Measurements from ENCODE around the gene CHSY3. TPM values are rescaled to one million over a fixed set of nuclear protein-coding genes. Genes with fewer than 3 reads are reported as not detected.

CHSY3 gene
- total and polyA plus RNA-seq, 12 donors: 0.15 to 1.6 (median 1.0) TPM

DNA sequence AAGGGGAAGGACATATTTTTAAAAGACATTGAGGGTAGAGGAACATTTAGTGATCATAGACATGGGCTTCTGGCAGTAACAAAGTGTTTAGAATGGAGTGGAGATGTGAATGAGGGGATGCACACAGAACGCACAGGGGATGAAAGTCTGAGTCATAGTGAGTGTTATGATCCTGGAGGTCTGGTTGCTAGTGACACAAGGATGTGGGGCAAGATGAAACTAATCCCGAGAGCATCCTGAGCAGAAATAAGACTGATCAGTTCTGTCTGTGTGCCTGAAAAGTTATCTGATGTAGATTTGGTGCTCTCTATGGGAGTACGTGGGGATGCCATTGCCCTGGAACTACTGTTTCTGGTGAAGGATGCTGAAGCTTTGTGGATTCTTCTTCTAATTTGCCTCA, 141.1 kb downstream of the CHSY3 start:
- H3K36me3 ChIP-seq: no peaks in the 10 kb centered on the region
- DNase-seq (no peak), ATAC-seq (no peak)
- intact Hi-C loops (cut with DNase I): no loop called here
- H3K4me1 ChIP-seq: no peaks in the 10 kb centered on the region
- TF ChIP-seq, protein P1, sequence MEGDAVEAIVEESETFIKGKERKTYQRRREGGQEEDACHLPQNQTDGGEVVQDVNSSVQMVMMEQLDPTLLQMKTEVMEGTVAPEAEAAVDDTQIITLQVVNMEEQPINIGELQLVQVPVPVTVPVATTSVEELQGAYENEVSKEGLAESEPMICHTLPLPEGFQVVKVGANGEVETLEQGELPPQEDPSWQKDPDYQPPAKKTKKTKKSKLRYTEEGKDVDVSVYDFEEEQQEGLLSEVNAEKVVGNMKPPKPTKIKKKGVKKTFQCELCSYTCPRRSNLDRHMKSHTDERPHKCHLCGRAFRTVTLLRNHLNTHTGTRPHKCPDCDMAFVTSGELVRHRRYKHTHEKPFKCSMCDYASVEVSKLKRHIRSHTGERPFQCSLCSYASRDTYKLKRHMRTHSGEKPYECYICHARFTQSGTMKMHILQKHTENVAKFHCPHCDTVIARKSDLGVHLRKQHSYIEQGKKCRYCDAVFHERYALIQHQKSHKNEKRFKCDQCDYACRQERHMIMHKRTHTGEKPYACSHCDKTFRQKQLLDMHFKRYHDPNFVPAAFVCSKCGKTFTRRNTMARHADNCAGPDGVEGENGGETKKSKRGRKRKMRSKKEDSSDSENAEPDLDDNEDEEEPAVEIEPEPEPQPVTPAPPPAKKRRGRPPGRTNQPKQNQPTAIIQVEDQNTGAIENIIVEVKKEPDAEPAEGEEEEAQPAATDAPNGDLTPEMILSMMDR (IDR thresholded peaks at IDR 0.05): no peak
- WGBS, 2 donors: 88 to 92% methylated on average over 3 of the region's 3 CpGs
- H3K4me3 ChIP-seq: no peak overlapping the region
- no peaks in the 10 kb centered on the region for H3K9me3 ChIP-seq
- no peaks in the 10 kb centered on the region for H3K27me3 ChIP-seq
- H3K27ac ChIP-seq: no peak overlapping the region

DNA sequence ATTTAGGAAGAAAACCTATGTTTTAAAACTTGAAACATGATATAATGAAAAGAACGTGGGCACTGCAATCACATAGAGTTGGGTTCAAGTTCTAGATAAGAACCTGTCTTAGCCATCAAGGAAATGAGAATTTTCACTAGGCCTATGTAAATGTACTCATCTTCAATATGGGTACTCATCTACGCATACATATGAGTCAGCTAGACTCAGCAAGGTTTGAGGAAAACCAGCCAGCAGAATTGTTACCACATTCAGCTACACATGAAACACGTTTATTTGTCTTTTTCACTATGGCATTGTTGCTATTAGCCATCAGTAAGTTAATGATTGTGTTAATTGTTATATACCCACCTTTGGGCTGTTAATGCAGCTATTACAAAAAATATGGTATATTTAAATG, 146.3 kb downstream of the CHSY3 start:
- H3K4me1 ChIP-seq: peaks cover 0 to 2% (median 0%) of the 10 kb centered on the region in 9 donors
- TF ChIP-seq, protein P1 (IDR thresholded peaks at IDR 0.05): no peak
- no peak overlapping the region for H3K27ac ChIP-seq
- H3K4me3 ChIP-seq: no peak overlapping the region
- no peaks in the 10 kb centered on the region for H3K27me3 ChIP-seq
- ATAC-seq (no peak), DNase-seq (no peak)
- WGBS, 2 donors: 87% methylated on average over 3 of the region's 3 CpGs
- H3K9me3 ChIP-seq: no peaks in the 10 kb centered on the region
- H3K36me3 ChIP-seq: no peaks in the 10 kb centered on the region
- intact Hi-C loops (cut with DNase I): no loop called here

DNA sequence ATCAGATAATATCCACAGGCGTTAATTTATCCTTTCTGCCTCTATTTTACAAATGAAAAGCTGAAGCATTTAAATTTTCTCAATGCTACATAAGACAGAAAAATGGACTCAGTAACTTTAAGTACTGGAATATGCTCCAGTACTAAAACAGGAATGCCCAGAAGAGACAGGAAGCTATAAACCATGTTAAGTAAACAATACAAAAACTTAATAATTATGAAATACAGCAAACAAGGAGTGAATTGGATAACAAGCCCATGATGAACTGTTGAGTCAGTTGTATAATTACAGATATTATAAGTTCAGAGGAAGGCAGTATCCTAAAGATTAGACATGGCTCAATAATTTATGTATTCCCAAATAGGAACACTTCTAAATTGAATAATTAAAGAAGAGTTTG, 148.5 kb downstream of the CHSY3 start:
- DNase-seq (no peak), ATAC-seq (no peak)
- H3K27ac ChIP-seq: no peak overlapping the region
- H3K9me3 ChIP-seq: no peaks in the 10 kb centered on the region
- H3K27me3 ChIP-seq: no peaks in the 10 kb centered on the region
- 86 to 100% methylated on average over 1 of the region's 1 CpG for WGBS, 2 donors
- intact Hi-C loops (cut with DNase I): no loop called here
- peaks cover 0 to 7% (median 0%) of the 10 kb centered on the region in 9 donors for H3K4me1 ChIP-seq
- no peaks in the 10 kb centered on the region for H3K36me3 ChIP-seq
- TF ChIP-seq, protein P1 (IDR thresholded peaks at IDR 0.05): no peak
- no peak overlapping the region for H3K4me3 ChIP-seq

DNA sequence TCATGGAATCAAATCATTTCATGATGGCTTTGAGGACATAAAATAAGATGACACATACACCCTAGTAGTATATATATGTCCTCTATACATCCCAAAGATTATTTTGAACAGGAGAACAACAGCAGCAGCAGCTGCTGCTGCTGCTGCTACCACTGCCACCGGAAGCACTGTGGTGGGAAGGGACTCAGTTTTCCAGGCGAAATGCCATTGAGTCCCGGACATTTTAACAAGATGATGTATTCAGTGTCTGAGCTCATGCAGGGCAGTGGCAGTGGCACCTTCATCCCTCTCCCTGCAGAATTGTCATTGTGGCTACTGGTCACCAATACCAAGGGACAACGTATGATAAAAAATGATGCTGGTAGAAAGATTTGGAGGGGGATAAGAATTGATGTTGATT, 151.3 kb downstream of the CHSY3 start:
- WGBS, 2 donors: 72 to 75% methylated on average over 4 of the region's 4 CpGs
- H3K4me3 ChIP-seq: no peak overlapping the region

More for the DNA sequence above, 151.3 kb downstream of the CHSY3 start:
- Histone ChIP-seq H3K27me3 (no peaks in the 10 kb centered on the region), H3K36me3 (no peaks in the 10 kb centered on the region), H3K4me1 (peaks cover 0 to 7% (median 0%) of the 10 kb centered on the region in 9 donors), H3K27ac (no peak overlapping the region), H3K9me3 (peaks cover 0 to 10% (median 0%) of the 10 kb centered on the region in 11 donors)
- ATAC-seq: peak in 2 of 8 donors; percentile 38 to 43
- DNase-seq: no peak
- intact Hi-C loops (cut with DNase I): no loop called here
- TF ChIP-seq, protein P1 (IDR thresholded peaks at IDR 0.05): no peak
